Neuronal stem cell (in vitro differentiated cells): ENCODE results near the gene TIRAP. TPM values are rescaled to one million over a fixed set of nuclear protein-coding genes. Genes with fewer than 3 reads are reported as not detected.

Source experiments
- DNase-seq: peaks from one replicate; pipeline ENCODE4 v3.0.0-alpha.2; 2013; ENCODE audit warnings: low spot score
- H2AFZ ChIP-seq: one replicate; pipeline ENCODE4 v1.6.1; 2013; ENCODE audit warnings: mild to moderate bottlenecking, low read length, inconsistent platforms
- H2AK5ac ChIP-seq: 2 replicates; pipeline ENCODE4 v1.6.1; 2013; ENCODE audit warnings: low read depth, mild to moderate bottlenecking, inconsistent platforms, low read length, moderate library complexity, mixed read lengths
- H2BK120ac ChIP-seq: 2 replicates; pipeline ENCODE4 v1.6.1; 2013; ENCODE audit warnings: low read depth, mild to moderate bottlenecking, inconsistent platforms, low read length, moderate library complexity, mixed read lengths
- H2BK12ac ChIP-seq: one replicate; pipeline ENCODE4 v1.6.1; 2013; ENCODE audit warnings: low read length, inconsistent platforms
- H2BK15ac ChIP-seq: 2 replicates; pipeline ENCODE4 v1.6.1; 2013; ENCODE audit warnings: mild to moderate bottlenecking, low read length, inconsistent platforms, mixed read lengths
- H2BK5ac ChIP-seq: one replicate; pipeline ENCODE4 v1.6.1; 2013; ENCODE audit warnings: inconsistent platforms, mild to moderate bottlenecking, low read length, moderate library complexity
- H3K14ac ChIP-seq: one replicate; pipeline ENCODE4 v1.6.1; 2013; ENCODE audit warnings: low read length, inconsistent platforms
- H3K18ac ChIP-seq: 2 replicates; pipeline ENCODE4 v1.6.1; 2013; ENCODE audit warnings: low read length, inconsistent platforms
- H3K23ac ChIP-seq: 2 replicates; pipeline ENCODE4 v1.6.1; 2013; ENCODE audit warnings: low read depth, mild to moderate bottlenecking, mixed read lengths, low read length, inconsistent platforms; ENCODE audit not compliant: poor library complexity
- H3K27ac ChIP-seq: replicated peaks from 3 replicates; pipeline ENCODE4 v1.5.1; 2013; ENCODE audit warnings: low read length, inconsistent platforms
- H3K27me3 ChIP-seq, 3 experiments: 2 replicates each; pipeline ENCODE4 v1.6.1; 2013; ENCODE audit warnings: low read length in 3 of 3, mild to moderate bottlenecking in 2 of 3, inconsistent platforms in 1 of 3, low read depth in 1 of 3, mixed read lengths in 1 of 3, moderate library complexity in 1 of 3; ENCODE audit not compliant: control insufficient read depth in 3 of 3, insufficient read depth in 3 of 3
- H3K36me3 ChIP-seq, 2 donors: replicated peaks in 1 of 2; 2 replicates each; pipeline ENCODE4 v1.6.1; 2013; ENCODE audit warnings: low read length in 2 of 2; ENCODE audit not compliant: control insufficient read depth in 2 of 2, insufficient read depth in 2 of 2
- H3K4ac ChIP-seq: 2 replicates; pipeline ENCODE4 v1.6.1; 2013; ENCODE audit warnings: inconsistent platforms, mild to moderate bottlenecking, low read length, moderate library complexity
- H3K4me1 ChIP-seq, 2 donors: 1 replicate in 1 of 2; 2 replicates in 1 of 2; pipeline ENCODE4 v1.6.1; 2013; ENCODE audit warnings: low read length in 2 of 2, low read depth in 1 of 2; ENCODE audit not compliant: control insufficient read depth in 2 of 2, insufficient read depth in 1 of 2
- H3K4me2 ChIP-seq: one replicate; pipeline ENCODE4 v1.6.1; 2013; ENCODE audit warnings: mild to moderate bottlenecking, low read length, inconsistent platforms; ENCODE audit not compliant: insufficient read depth, poor library complexity, severe bottlenecking
- H3K4me3 ChIP-seq, 2 donors: 2 replicates each; pipeline ENCODE4 v1.5.1; 2013; ENCODE audit warnings: low read length in 2 of 2, mild to moderate bottlenecking in 2 of 2, inconsistent platforms in 1 of 2, moderate library complexity in 1 of 2
- H3K79me1 ChIP-seq: one replicate; pipeline ENCODE4 v1.6.1; 2013; ENCODE audit warnings: low read depth, mild to moderate bottlenecking, inconsistent platforms, low read length, moderate library complexity
- H3K9ac ChIP-seq: one replicate; pipeline ENCODE4 v1.6.1; 2013; ENCODE audit warnings: mild to moderate bottlenecking, low read depth, low read length, inconsistent platforms; ENCODE audit not compliant: poor library complexity
- H3K9me3 ChIP-seq, 2 donors: replicated peaks in 1 of 2; 2 replicates each; pipeline versions ENCODE3 to v1.6.1; 2013; ENCODE audit warnings: low read length in 2 of 2, mild to moderate bottlenecking in 2 of 2, inconsistent platforms in 1 of 2, low read depth in 1 of 2, mixed read lengths in 1 of 2, moderate library complexity in 1 of 2; ENCODE audit not compliant: control insufficient read depth in 2 of 2, insufficient read depth in 1 of 2
- H4K8ac ChIP-seq: one replicate; pipeline ENCODE4 v1.6.1; 2013; ENCODE audit warnings: low read depth, mild to moderate bottlenecking, inconsistent platforms, low read length, moderate library complexity
- H4K91ac ChIP-seq: one replicate; pipeline ENCODE4 v1.6.1; 2013; ENCODE audit warnings: low read length, low read depth, mild to moderate bottlenecking, inconsistent platforms; ENCODE audit not compliant: poor library complexity
- WGBS, 2 donors: extraction: QIAGEN DNeasy Blood & Tissue Kit; methylation state at CpG; one replicate each; pipeline ENCODE4 v1.1.7; 2013; ENCODE audit warnings: missing lambda C conversion rate in 2 of 2, mixed read lengths in 1 of 2; ENCODE audit not compliant: insufficient read length in 2 of 2, insufficient replicate concordance in 1 of 2; ENCODE audit errors: extremely low coverage in 2 of 2; 5-methylcytosine and 5-hydroxymethylcytosine counted together
- polyA plus RNA-seq, 2 experiments: library from polyadenylated mRNA; stranded (reverse); fragments of 200-250 nt; gene quantifications; one replicate each; pipeline ENCODE4 v1.2.3, GENCODE V29; 2013

TIRAP gene, protein sequence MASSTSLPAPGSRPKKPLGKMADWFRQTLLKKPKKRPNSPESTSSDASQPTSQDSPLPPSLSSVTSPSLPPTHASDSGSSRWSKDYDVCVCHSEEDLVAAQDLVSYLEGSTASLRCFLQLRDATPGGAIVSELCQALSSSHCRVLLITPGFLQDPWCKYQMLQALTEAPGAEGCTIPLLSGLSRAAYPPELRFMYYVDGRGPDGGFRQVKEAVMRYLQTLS
- 4.2 TPM for polyA plus RNA-seq (2013, experiment 1 of 2)
- 4.2 TPM for polyA plus RNA-seq (2013, experiment 2 of 2)

DNA sequence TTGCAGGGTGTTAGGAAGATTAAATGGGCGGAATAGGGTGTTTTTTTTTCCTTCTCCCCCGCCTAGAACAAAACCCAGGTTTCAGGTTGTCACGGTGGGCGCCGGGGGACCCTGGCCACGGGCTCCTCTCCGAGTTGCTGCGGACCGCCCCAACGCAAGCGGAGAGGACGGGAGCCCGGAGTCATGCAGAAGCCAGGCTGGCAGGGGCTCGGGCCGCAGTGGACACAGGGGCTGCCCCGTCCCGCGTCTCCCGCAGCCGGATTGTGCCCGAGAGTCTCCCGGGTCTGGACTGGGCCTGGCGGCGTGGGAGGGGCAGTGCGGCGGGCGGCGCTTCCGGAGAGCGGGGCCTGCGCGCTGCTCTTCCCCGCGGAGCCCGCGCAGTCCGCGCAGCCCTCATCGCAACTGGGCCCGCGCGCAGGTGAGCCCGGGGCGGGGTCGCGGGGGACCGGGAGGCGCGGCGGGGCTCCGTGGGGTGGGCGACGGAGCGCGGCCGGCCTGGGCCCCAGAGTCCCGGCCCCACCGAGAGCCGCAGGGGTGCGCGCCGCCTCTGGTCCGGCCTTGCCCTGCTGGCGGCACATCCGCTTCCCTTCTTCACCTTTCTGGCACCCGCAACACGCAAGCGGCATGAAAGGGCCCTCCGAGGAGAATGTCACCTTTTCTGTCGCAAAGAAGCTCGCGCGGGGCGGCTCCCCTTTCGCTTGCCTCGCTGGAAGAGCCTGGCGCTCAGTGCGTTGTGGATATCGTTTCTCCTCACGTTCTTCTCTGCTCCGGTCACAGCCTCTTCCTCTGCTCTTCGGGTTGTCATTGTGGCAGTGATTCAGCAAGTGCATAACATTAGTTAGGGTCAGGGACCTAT, at the start of gene TIRAP:
Gene TIRAP (plus strand): TSS at position 358 of the 856 bp plus-strand sequence. CDS start 7,802 bp downstream, outside the sequence.
- Histone ChIP-seq H3K27ac (no peak within 1 kb of the TSS), H2BK5ac (peak within 1 kb of the TSS; percentile 76), H2AK5ac (no peak within 1 kb of the TSS), H3K18ac (peak within 1 kb of the TSS; percentile 97), H2BK15ac (peak within 1 kb of the TSS; percentile 62), H2AFZ (peak within 1 kb of the TSS; percentile 98), H3K14ac (no peak within 1 kb of the TSS), H3K36me3 (peaks cover 2 to 14% of the 10 kb centered on the region in 2 donors), H3K4me2 (peak within 1 kb of the TSS; percentile 97), H2BK12ac (no peak within 1 kb of the TSS), H3K9ac (peak within 1 kb of the TSS; percentile 95), H3K27me3 (peaks cover 0 to 2% (median 0%) of the 10 kb centered on the region in 3 experiments), H3K23ac (peak within 1 kb of the TSS; percentile 94), H4K8ac (no peak within 1 kb of the TSS), H3K79me1 (no peaks in the 10 kb centered on the region), H4K91ac (no peak within 1 kb of the TSS), H2BK120ac (peak within 1 kb of the TSS; percentile 21), H3K4me3 (peak within 1 kb of the TSS; percentile 81 to 86), H3K4me1 (peaks cover 5 to 7% of the 10 kb centered on the region in 2 donors), H3K4ac (no peak within 1 kb of the TSS), H3K9me3 (no peaks in the 10 kb centered on the region)
- no peak for DNase-seq
- WGBS, 2 donors: no CpG with 5 or more reads among the region's 82 CpGs

DNA sequence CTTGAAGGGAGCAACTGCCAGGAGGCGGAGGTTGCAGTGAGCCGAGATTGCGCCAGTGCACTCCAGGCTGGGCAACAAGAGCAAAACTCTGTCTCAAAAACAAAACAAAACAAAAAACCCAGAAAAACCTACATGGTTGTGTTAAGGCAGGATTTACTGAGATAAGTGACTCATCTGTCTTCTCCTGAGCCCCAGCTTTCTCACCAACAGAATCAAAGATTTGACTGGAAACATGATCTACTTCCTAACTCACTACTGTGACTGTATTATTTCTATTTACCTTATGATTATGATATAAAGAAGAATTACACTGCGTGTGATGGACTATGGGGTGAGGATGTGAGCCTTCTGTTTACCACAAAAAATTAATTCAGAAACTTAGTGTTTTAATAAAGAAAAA, 49.5 kb upstream of the TIRAP start:
- DNase-seq: no peak
- Histone ChIP-seq H3K18ac (no peak overlapping the region), H2BK15ac (no peak overlapping the region)

DNA sequence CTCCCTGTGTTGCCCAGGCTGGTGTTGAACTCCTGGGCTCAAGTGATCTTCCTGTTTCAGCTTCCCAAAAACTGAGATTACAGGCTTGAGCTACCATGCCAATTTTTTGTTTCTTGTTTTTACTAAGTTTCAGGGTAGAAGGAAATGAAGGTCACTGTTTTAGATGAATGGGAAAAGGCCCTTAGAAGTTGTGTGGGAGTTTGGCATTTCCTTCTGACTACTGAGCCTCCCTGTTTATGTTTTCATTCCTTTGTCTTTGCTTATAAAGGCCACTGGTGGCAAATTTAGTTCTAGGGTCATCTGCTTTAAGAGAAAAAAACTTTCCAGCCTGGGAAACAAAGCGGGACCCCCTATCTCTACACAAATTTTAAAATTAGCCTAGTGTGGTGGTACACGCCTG, 36.3 kb upstream of the TIRAP start:
- H3K9me3 ChIP-seq: no peaks in the 10 kb centered on the region
- H3K23ac ChIP-seq: no peak overlapping the region
- H3K4me3 ChIP-seq: no peak overlapping the region
- H3K4me1 ChIP-seq: no peaks in the 10 kb centered on the region
- no peaks in the 10 kb centered on the region for H3K79me1 ChIP-seq
- no peak overlapping the region for H2BK120ac ChIP-seq
- H3K14ac ChIP-seq: no peak overlapping the region
- H2AK5ac ChIP-seq: no peak overlapping the region
- DNase-seq: no peak
- H2BK5ac ChIP-seq: no peak overlapping the region
- no CpG with 5 or more reads among the region's 2 CpGs for WGBS, 2 donors
- no peak overlapping the region for H2AFZ ChIP-seq
- no peak overlapping the region for H3K4ac ChIP-seq
- H4K91ac ChIP-seq: no peak overlapping the region
- no peak overlapping the region for H3K27ac ChIP-seq
- no peak overlapping the region for H2BK12ac ChIP-seq
- no peak overlapping the region for H3K9ac ChIP-seq
- no peaks in the 10 kb centered on the region for H3K27me3 ChIP-seq
- H2BK15ac ChIP-seq: no peak overlapping the region
- H3K4me2 ChIP-seq: no peak overlapping the region
- H3K36me3 ChIP-seq: peaks cover 7 to 45% of the 10 kb centered on the region in 2 donors
- no peak overlapping the region for H3K18ac ChIP-seq
- no peak overlapping the region for H4K8ac ChIP-seq

More for the DNA sequence above, 49.5 kb upstream of the TIRAP start:
- no peak overlapping the region for H2AFZ ChIP-seq
- no peak overlapping the region for H2AK5ac ChIP-seq
- H3K4me2 ChIP-seq: no peak overlapping the region
- no peak overlapping the region for H2BK120ac ChIP-seq
- no peak overlapping the region for H3K4ac ChIP-seq
- H3K14ac ChIP-seq: no peak overlapping the region
- H4K8ac ChIP-seq: no peak overlapping the region
- no peak overlapping the region for H4K91ac ChIP-seq
- H3K4me1 ChIP-seq: no peaks in the 10 kb centered on the region
- H3K9ac ChIP-seq: no peak overlapping the region
- H3K27me3 ChIP-seq: no peaks in the 10 kb centered on the region
- no peak overlapping the region for H3K27ac ChIP-seq
- H3K9me3 ChIP-seq: peaks cover 0 to 4% of the 10 kb centered on the region in 2 donors
- no CpG with 5 or more reads among the region's 4 CpGs for WGBS, 2 donors
- H3K4me3 ChIP-seq: no peak overlapping the region
- no peak overlapping the region for H3K23ac ChIP-seq
- H3K36me3 ChIP-seq: peaks cover 2 to 14% of the 10 kb centered on the region in 2 donors
- no peaks in the 10 kb centered on the region for H3K79me1 ChIP-seq
- no peak overlapping the region for H2BK5ac ChIP-seq
- H2BK12ac ChIP-seq: no peak overlapping the region

DNA sequence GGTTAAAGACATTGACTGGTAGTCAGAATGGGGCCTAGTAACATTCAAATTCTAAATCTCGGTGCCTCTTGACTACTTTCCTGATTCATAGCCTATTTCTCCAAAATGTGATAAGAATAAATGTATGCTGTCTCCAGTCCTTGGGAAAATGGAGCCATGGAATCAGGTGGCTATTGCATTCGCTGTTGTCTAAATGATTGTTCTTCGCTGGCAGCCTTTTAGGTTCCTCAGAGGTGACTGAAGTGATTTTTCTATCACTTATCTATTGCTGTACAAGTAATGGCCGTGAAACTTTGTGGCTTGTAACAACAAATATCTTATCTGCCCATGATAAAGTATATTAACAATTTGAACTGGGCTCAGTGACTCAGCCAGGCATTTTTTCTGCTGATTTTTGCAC, 29.6 kb upstream of the TIRAP start:
- H3K4ac ChIP-seq: no peak overlapping the region
- H3K9ac ChIP-seq: no peak overlapping the region
- H4K8ac ChIP-seq: no peak overlapping the region
- H3K18ac ChIP-seq: no peak overlapping the region
- no peak overlapping the region for H2BK15ac ChIP-seq
- H3K36me3 ChIP-seq: peaks cover 19 to 66% of the 10 kb centered on the region in 2 donors
- no peak overlapping the region for H3K23ac ChIP-seq
- no peak overlapping the region for H3K4me2 ChIP-seq
- DNase-seq: no peak
- no peak overlapping the region for H3K4me3 ChIP-seq
- no peaks in the 10 kb centered on the region for H3K9me3 ChIP-seq
- no peak overlapping the region for H2BK12ac ChIP-seq
- H4K91ac ChIP-seq: no peak overlapping the region
- H2AFZ ChIP-seq: no peak overlapping the region
- no peak overlapping the region for H2BK5ac ChIP-seq
- no peak overlapping the region for H3K27ac ChIP-seq
- H3K27me3 ChIP-seq: no peaks in the 10 kb centered on the region
- H3K4me1 ChIP-seq: no peaks in the 10 kb centered on the region
- H3K14ac ChIP-seq: no peak overlapping the region
- H2BK120ac ChIP-seq: no peak overlapping the region
- H3K79me1 ChIP-seq: no peaks in the 10 kb centered on the region
- no CpG with 5 or more reads among the region's 4 CpGs for WGBS, 2 donors
- no peak overlapping the region for H2AK5ac ChIP-seq
